ENCODE data around the gene CACNA2D3.

CACNA2D3 gene

GRCh38 chr3:54374214-54374852, 252.0 kb downstream of the CACNA2D3 start:
- DNase-seq (ENCODE audit: low spot score): no peak

GRCh38 chr3:54376142-54376807, 253.9 kb downstream of the CACNA2D3 start:
- no peak for DNase-seq (ENCODE audit: low spot score)

- no peak for DNase-seq (ENCODE audit: low spot score)
Observed at GRCh38 chr3:54376939-54377578, 254.7 kb downstream of the CACNA2D3 start.

GRCh38 chr3:54378184-54378583, 255.8 kb downstream of the CACNA2D3 start:
- no peak for DNase-seq (ENCODE audit: low spot score)

GRCh38 chr3:54384279-54384678, 261.9 kb downstream of the CACNA2D3 start:
- no peak for DNase-seq (ENCODE audit: low spot score)

GRCh38 chr3:54390582-54390981, 268.2 kb downstream of the CACNA2D3 start:
- DNase-seq (ENCODE audit: low spot score): no peak

- DNase-seq (ENCODE audit: low spot score): no peak
Observed at GRCh38 chr3:54393150-54393549, 270.8 kb downstream of the CACNA2D3 start.

GRCh38 chr3:54408328-54408727, 286.0 kb downstream of the CACNA2D3 start:
- DNase-seq (ENCODE audit: low spot score): no peak

- DNase-seq (ENCODE audit: low spot score): no peak
Observed at GRCh38 chr3:54421943-54422342, 299.6 kb downstream of the CACNA2D3 start.

GRCh38 chr3:54424292-54424691, 301.9 kb downstream of the CACNA2D3 start:
- DNase-seq (ENCODE audit: low spot score): no peak

GRCh38 chr3:54426381-54426780, 304.0 kb downstream of the CACNA2D3 start:
- DNase-seq (ENCODE audit: low spot score): no peak

- no peak for DNase-seq (ENCODE audit: low spot score)
Observed at GRCh38 chr3:54427501-54427900, 305.1 kb downstream of the CACNA2D3 start.

GRCh38 chr3:54427941-54428871, 305.9 kb downstream of the CACNA2D3 start:
- DNase-seq (ENCODE audit: low spot score): no peak

- DNase-seq (ENCODE audit: low spot score): no peak
Observed at GRCh38 chr3:54432975-54433374, 310.6 kb downstream of the CACNA2D3 start.

- DNase-seq (ENCODE audit: low spot score): no peak
Observed at GRCh38 chr3:54433846-54434245, 311.5 kb downstream of the CACNA2D3 start.

GRCh38 chr3:54434756-54435155, 312.4 kb downstream of the CACNA2D3 start:
- DNase-seq (ENCODE audit: low spot score): no peak

GRCh38 chr3:54437271-54437670, 314.9 kb downstream of the CACNA2D3 start:
- DNase-seq (ENCODE audit: low spot score): no peak

GRCh38 chr3:54443561-54444161, 321.3 kb downstream of the CACNA2D3 start:
- no peak for DNase-seq (ENCODE audit: low spot score)

GRCh38 chr3:54445630-54446029, 323.3 kb downstream of the CACNA2D3 start:
- no peak for DNase-seq (ENCODE audit: low spot score)

GRCh38 chr3:54447427-54447826, 325.1 kb downstream of the CACNA2D3 start:
- no peak for DNase-seq (ENCODE audit: low spot score)

GRCh38 chr3:54454806-54455205, 332.5 kb downstream of the CACNA2D3 start:
- DNase-seq (ENCODE audit: low spot score): no peak

- DNase-seq (ENCODE audit: low spot score): no peak
Observed at GRCh38 chr3:54458357-54458756, 336.0 kb downstream of the CACNA2D3 start.

Data from CD4-positive, alpha-beta T cell treated with Interleukin-6 at 100 ng/mL for 8 hours (primary cell).